Liver (tissue), 9 donors: ENCODE measurements around the gene CDK5RAP3. TPM values are rescaled to one million over a fixed set of nuclear protein-coding genes. Genes with fewer than 3 reads are reported as not detected.

Source experiments
- DNase-seq: peaks from one replicate; pipeline ENCODE4 v3.0.0-alpha.2; 2017; ENCODE audit warnings: low spot score
- H3K27ac ChIP-seq, 2 donors: one replicate each; pipeline ENCODE4 v1.7.0; 2013; ENCODE audit warnings: inconsistent platforms in 2 of 2, low read length in 2 of 2, control low read depth in 1 of 2, low read depth in 1 of 2, mild to moderate bottlenecking in 1 of 2
- H3K27me3 ChIP-seq, 4 donors: one replicate each; pipeline versions ENCODE4 v1.6.1 to v1.7.0; 2013; ENCODE audit warnings: low read length in 3 of 4, inconsistent platforms in 1 of 4, mild to moderate bottlenecking in 1 of 4, moderate library complexity in 1 of 4; ENCODE audit not compliant: control insufficient read depth in 4 of 4, insufficient read depth in 4 of 4
- H3K36me3 ChIP-seq, 4 donors: one replicate each; pipeline versions ENCODE4 v1.6.1 to v1.7.0; 2013; ENCODE audit warnings: low read length in 3 of 4, mild to moderate bottlenecking in 3 of 4, low read depth in 1 of 4, moderate library complexity in 1 of 4; ENCODE audit not compliant: control insufficient read depth in 4 of 4, insufficient read depth in 3 of 4
- H3K4me1 ChIP-seq, 4 donors: one replicate each; pipeline versions ENCODE4 v1.6.1 to v1.7.0; 2013; ENCODE audit warnings: low read length in 3 of 4, mild to moderate bottlenecking in 3 of 4, moderate library complexity in 1 of 4; ENCODE audit not compliant: control insufficient read depth in 4 of 4, insufficient read depth in 4 of 4
- H3K4me3 ChIP-seq, 3 donors: one replicate each; pipeline versions ENCODE4 v1.6.1 to v1.7.0; 2013; ENCODE audit warnings: low read length in 3 of 3, control low read depth in 1 of 3, low read depth in 1 of 3, mild to moderate bottlenecking in 1 of 3
- H3K9ac ChIP-seq, 2 donors: one replicate each; pipeline ENCODE4 v1.7.0; 2013; ENCODE audit warnings: low read length in 2 of 2, mild to moderate bottlenecking in 2 of 2, moderate library complexity in 2 of 2, control low read depth in 1 of 2, low read depth in 1 of 2
- H3K9me3 ChIP-seq, 4 donors: one replicate each; pipeline versions ENCODE4 v1.6.1 to v1.7.0; 2013; ENCODE audit warnings: low read length in 3 of 4; ENCODE audit not compliant: control insufficient read depth in 4 of 4
- EGR1 ChIP-seq, 2 donors: IDR thresholded peaks; 2 replicates each; pipeline ENCODE4 v1.6.1; 2016 to 2018; ENCODE audit warnings: antibody characterized with exemption in 2 of 2, low read depth in 2 of 2
- GABPA ChIP-seq, 2 donors: IDR thresholded peaks in 1 of 2; conservative IDR thresholded peaks in 1 of 2; 2 replicates each; pipeline ENCODE4 v1.6.1; 2016; ENCODE audit warnings: antibody characterized with exemption in 2 of 2, mild to moderate bottlenecking in 1 of 2, moderate library complexity in 1 of 2
- HNF4A ChIP-seq, 2 donors: conservative IDR thresholded peaks; 2 replicates each; pipeline ENCODE4 v1.6.1; 2016; ENCODE audit warnings: antibody characterized with exemption in 2 of 2, mild to moderate bottlenecking in 2 of 2
- JUND ChIP-seq, 2 donors: IDR thresholded peaks; 2 replicates each; pipeline ENCODE4 v1.6.1; 2016; ENCODE audit warnings: antibody characterized with exemption in 2 of 2
- MAX ChIP-seq: IDR thresholded peaks from 2 replicates; pipeline ENCODE4 v1.6.1; 2016; ENCODE audit warnings: antibody characterized with exemption
- NR2F2 ChIP-seq: IDR thresholded peaks from 2 replicates; pipeline ENCODE4 v1.6.1; 2016; ENCODE audit warnings: antibody characterized with exemption
- RXRA ChIP-seq, 2 donors: IDR thresholded peaks; 2 replicates each; pipeline ENCODE4 v1.6.1; 2017 to 2018; ENCODE audit warnings: antibody characterized with exemption in 2 of 2, mild to moderate bottlenecking in 1 of 2
- SP1 ChIP-seq: IDR thresholded peaks from 2 replicates; pipeline ENCODE4 v1.6.1; 2018; ENCODE audit warnings: antibody characterized with exemption, mild to moderate bottlenecking
- TAF1 ChIP-seq: conservative IDR thresholded peaks from 2 replicates; pipeline ENCODE4 v1.6.1; 2016; ENCODE audit warnings: antibody characterized with exemption, mild to moderate bottlenecking
- YY1 ChIP-seq: IDR thresholded peaks from 2 replicates; pipeline ENCODE4 v1.6.1; 2016; ENCODE audit warnings: antibody characterized with exemption, mild to moderate bottlenecking
- ZBTB33 ChIP-seq: IDR thresholded peaks from 2 replicates; pipeline ENCODE4 v1.6.1; 2016; ENCODE audit warnings: antibody characterized with exemption
- WGBS: extraction: QIAGEN DNeasy Blood & Tissue Kit; methylation state at CpG from one replicate; pipeline ENCODE4 v1.1.7; 2013; 5-methylcytosine and 5-hydroxymethylcytosine counted together
- polyA plus RNA-seq, 2 donors: library from polyadenylated mRNA; stranded (reverse) in 1 of 2; unstranded in 1 of 2; fragments of 200-250 nt in 1 of 2; fragments of >200 nt in 1 of 2; fragmentation: Nextera tagmentation in 1 of 2; extraction: Ambion mirVana in 1 of 2; gene quantifications; one replicate each; pipeline versions ENCODE4 v1.2.1 to v1.2.3, GENCODE V29; 2013 to 2015
- total RNA-seq, 2 donors: library from RNA; depleted of rRNA; stranded (reverse); fragments of >200 nt; gene quantifications; one replicate each; pipeline ENCODE4 v1.2.3, GENCODE V29; 2014
- donor health status: healthy.
- donor health status: healthy.
- donor health status: healthy.
- donor health status: healthy.
- donor health status: healthy.

CDK5RAP3 gene
- total and polyA plus RNA-seq, 4 donors: 44.6 to 120 (median 74.7) TPM

GRCh38 chr17:48030531-48030930 is 59.6 kb downstream of the CDK5RAP3 start:
- Histone ChIP-seq H3K27me3 (no peaks in the 10 kb centered on the region), H3K36me3 (no peaks in the 10 kb centered on the region), H3K9ac (no peak overlapping the region), H3K4me3 (no peak overlapping the region), H3K27ac (no peak overlapping the region), H3K4me1 (peaks cover 3 to 14% (median 11%) of the 10 kb centered on the region in 4 donors), H3K9me3 (no peaks in the 10 kb centered on the region)
- 69% methylated on average over 5 of the region's 5 CpGs for WGBS
- TF ChIP-seq EGR1 (IDR thresholded peaks at IDR 0.05; ENCODE audit: low read depth in 2 of 2) (no peak), NR2F2 (no peak), SP1 (no peak), GABPA (IDR thresholded peaks at IDR 0.05 in 1 of 2, conservative IDR thresholded peaks at IDR 0.05 in 1 of 2) (no peak), ZBTB33 (no peak), TAF1 (no peak), MAX (no peak), HNF4A (conservative IDR thresholded peaks at IDR 0.05) (no peak), RXRA (IDR thresholded peaks at IDR 0.05) (no peak), YY1 (no peak), JUND (IDR thresholded peaks at IDR 0.05) (no peak)
- no peak for DNase-seq

Other genes starting within 250 kb of the CDK5RAP3 start
- gene TBX21, start 237.9 kb upstream of the CDK5RAP3 start, total RNA-seq: under 1 TPM; 0.19 to 0.59 TPM
- under 1 TPM in 1 of 2 donors, not detected in 1; 0.25 TPM for gene TBX21, start 237.9 kb upstream of the CDK5RAP3 start, polyA plus RNA-seq
- gene OSBPL7, start 149.3 kb upstream of the CDK5RAP3 start, total RNA-seq: 1 to 10 TPM; 1.9 to 2.4 TPM
- under 1 TPM; 0.51 to 0.81 TPM for gene OSBPL7, start 149.3 kb upstream of the CDK5RAP3 start, polyA plus RNA-seq
- 10 to 100 TPM; 10.2 to 10.6 TPM for gene MRPL10, start 139.6 kb upstream of the CDK5RAP3 start, total RNA-seq
- gene MRPL10, start 139.6 kb upstream of the CDK5RAP3 start, polyA plus RNA-seq: 10 to 100 TPM; 15.1 to 24.9 TPM
- under 1 TPM; under 0.01 to 0.28 TPM for gene LRRC46, start 139.4 kb upstream of the CDK5RAP3 start, total RNA-seq
- under 1 TPM; 0.36 to 0.43 TPM for gene LRRC46, start 139.4 kb upstream of the CDK5RAP3 start, polyA plus RNA-seq
- gene SCRN2, start 129.8 kb upstream of the CDK5RAP3 start, total RNA-seq: 10 to 100 TPM; 17.8 to 21.4 TPM
- 10 to 100 TPM; 19.2 to 27.4 TPM for gene SCRN2, start 129.8 kb upstream of the CDK5RAP3 start, polyA plus RNA-seq
- gene SP6, start 120.0 kb upstream of the CDK5RAP3 start, total RNA-seq: under 1 TPM; 0.08 to 0.09 TPM
- gene SP6, start 120.0 kb upstream of the CDK5RAP3 start, polyA plus RNA-seq: under 1 TPM; 0.03 to 0.04 TPM
- gene SP2, start 74.9 kb upstream of the CDK5RAP3 start, total RNA-seq: 1 to 10 TPM; 2.2 to 3.5 TPM
- 1 to 10 TPM; 4.1 to 5.7 TPM for gene SP2, start 74.9 kb upstream of the CDK5RAP3 start, polyA plus RNA-seq
- gene PNPO, start 29.5 kb upstream of the CDK5RAP3 start, total RNA-seq: 100 to 1,000 TPM in 1 of 2 donors, 10 to 100 TPM in 1; 27.8 to 102 TPM
- gene PNPO, start 29.5 kb upstream of the CDK5RAP3 start, polyA plus RNA-seq: 10 to 100 TPM; 49.7 to 52.9 TPM
- 10 to 100 TPM in 1 of 2 donors, 1 to 10 TPM in 1; 1.9 to 11.0 TPM for gene PRR15L, start 13.2 kb upstream of the CDK5RAP3 start, total RNA-seq
- 1 to 10 TPM in 1 of 2 donors, under 1 TPM in 1; 0.83 to 1.8 TPM for gene PRR15L, start 13.2 kb upstream of the CDK5RAP3 start, polyA plus RNA-seq
- 10 to 100 TPM in 1 of 2 donors, 1 to 10 TPM in 1; 2.6 to 13.3 TPM for gene COPZ2, start 66.7 kb downstream of the CDK5RAP3 start, total RNA-seq
- 10 to 100 TPM; 22.4 to 38.1 TPM for gene COPZ2, start 66.7 kb downstream of the CDK5RAP3 start, polyA plus RNA-seq
- gene NFE2L1, start 77.2 kb downstream of the CDK5RAP3 start, total RNA-seq: 10 to 100 TPM; 37.5 to 79.5 TPM
- 10 to 100 TPM; 14.3 to 77.7 TPM for gene NFE2L1, start 77.2 kb downstream of the CDK5RAP3 start, polyA plus RNA-seq
- gene CBX1, start 130.4 kb downstream of the CDK5RAP3 start, total RNA-seq: 10 to 100 TPM in 1 of 2 donors, 1 to 10 TPM in 1; 9.9 to 11.6 TPM
- gene CBX1, start 130.4 kb downstream of the CDK5RAP3 start, polyA plus RNA-seq: 1 to 10 TPM; 3.4 to 9.4 TPM
- 10 to 100 TPM in 1 of 2 donors, 1 to 10 TPM in 1; 7.9 to 11.4 TPM for gene SNX11, start 136.7 kb downstream of the CDK5RAP3 start, total RNA-seq
- 1 to 10 TPM; 6.4 to 9.1 TPM for gene SNX11, start 136.7 kb downstream of the CDK5RAP3 start, polyA plus RNA-seq